GM18526 (cell line): ENCODE data around the gene E2F7.

Experiments used
- POLR2A ChIP-seq: IDR thresholded peaks from 3 replicates; pipeline ENCODE4 v1.6.1; 2011; ENCODE audit not compliant: insufficient read length; ENCODE audit errors: extremely low read depth

Gene E2F7

DNA sequence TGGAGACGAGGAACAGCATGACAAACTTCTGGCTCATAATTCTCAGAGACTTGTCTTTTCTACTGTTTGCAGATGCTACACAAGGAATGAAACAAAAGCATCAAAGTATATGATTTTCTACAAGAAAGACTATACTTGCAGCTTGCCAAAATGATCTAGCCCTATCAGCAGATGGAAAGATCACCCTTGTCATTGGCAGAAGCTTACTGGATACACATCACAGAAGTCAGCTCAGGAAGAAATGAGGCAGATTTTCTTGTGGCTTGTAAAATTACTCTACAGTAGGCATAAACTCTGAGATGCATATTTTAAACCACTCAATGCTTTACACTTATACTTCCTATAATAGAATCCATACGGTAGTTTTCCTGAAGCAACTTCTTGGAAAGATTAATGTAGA, 20.6 kb downstream of the E2F7 start:
- no peak for TF ChIP-seq POLR2A

DNA sequence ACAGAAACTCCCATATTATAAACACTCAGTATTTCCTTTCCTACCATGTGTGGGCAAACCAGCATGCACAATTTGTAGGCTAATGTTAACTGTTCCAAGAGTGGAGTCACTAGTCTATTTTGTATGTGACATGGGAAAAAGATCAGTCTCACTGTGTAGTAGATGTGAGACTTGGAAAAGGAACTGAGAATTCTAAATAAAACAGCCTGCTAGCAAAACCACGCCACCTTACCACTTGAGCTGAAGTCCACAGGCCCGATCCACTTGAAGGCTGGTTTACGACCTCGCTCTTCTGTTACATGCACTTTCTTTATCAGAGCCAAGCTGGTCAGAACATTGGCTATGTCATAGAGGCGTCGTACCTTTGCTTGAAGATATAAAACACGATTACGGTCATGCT, 22.5 kb downstream of the E2F7 start:
- no peak for TF ChIP-seq POLR2A

DNA sequence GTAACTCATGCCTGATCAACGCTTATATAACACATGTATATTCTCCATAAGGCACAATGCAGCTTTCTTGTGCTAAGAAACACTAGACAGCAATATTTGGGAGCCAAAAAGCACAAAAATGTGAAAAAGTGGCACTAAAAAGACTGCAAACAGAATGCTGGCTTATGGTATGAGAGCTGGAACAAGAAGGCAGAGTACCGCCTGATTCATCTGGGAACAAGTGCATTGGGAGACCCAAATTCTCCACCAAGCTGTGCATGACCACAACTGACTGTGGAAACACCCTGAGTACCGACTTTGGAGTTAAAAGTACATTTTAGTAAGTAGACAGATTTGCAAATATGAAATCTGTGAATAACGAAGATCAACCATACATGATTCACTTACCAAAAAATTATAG, 25.1 kb downstream of the E2F7 start:
- no peak for TF ChIP-seq POLR2A

DNA sequence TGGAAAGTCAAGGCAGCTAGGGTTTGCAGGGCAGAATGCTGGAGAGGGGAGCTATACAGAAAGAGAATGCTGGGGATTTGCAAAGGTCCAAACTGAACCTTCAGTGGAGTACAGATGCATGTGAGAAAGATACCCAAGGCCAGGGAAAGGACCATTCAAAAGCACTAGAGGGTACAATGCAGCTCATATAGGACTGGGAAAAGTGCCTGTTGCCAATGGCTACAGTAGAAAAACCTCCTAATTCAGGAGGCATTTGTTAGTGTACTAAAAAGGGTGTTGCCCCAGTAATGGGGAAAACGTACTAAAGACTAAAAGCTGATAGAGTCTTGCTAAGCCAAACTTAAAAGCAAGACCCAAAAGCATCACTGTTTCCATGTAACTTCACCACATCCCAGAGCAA, 30.1 kb downstream of the E2F7 start:
- TF ChIP-seq POLR2A, result no peak

DNA sequence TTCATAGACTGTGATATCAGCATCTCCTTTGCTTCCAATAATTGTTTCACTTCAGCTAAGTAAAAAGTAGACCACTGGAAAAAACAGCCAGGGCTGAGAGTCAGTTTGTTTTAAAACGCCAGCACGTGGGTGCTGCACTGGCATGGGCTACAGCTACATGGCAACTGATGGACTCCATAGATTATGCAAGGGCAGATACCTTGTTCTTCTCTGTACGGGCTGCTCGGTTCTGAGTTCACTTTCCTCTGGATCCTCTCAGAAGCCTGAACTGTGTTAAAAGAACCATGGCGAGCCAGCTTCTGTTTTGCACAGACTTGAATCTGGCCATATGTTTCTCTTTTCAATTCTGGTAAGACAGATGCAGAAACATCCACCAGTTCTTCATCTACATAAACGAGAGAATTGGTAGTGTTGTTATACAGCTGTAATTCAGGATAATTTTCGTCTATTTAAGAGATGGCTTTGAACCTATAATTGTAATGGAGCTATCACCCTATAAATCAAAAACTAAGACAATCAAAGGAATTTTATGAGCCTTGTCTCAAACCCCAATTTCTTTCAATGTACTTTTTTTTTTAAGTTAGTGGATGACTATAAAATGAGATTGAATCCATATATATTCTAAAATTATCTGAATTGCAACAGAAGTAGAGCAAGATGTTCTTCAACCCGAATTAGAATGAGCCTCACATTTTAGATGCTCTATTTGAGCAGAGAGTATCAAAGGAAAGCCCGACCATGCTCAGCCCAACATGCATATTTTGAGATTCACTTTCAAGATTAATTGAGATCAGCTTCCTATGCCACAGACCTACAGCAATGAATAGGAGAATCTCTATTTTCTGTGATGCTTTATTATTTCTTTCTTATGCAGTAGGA, 31.5 kb downstream of the E2F7 start:
- no peak for TF ChIP-seq POLR2A

DNA sequence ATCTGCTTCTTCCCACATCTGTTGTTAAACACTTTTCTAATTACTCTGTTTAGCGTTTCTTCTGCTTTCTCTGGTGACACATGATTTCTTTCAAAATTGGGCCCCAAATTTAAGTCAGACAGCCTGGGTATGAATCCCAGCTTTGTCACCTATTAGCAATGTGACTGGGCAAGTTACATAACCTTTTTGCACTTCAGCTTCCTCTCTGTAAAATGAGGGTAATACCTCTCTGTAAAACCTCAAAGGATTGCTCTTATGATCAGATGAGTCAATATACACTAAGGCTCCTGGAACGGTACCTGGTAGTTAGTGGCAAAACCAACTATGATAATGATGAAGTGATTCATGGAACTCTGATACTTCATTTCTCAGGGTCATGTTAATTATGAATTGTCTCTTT, 33.0 kb downstream of the E2F7 start:
- no peak for TF ChIP-seq POLR2A

DNA sequence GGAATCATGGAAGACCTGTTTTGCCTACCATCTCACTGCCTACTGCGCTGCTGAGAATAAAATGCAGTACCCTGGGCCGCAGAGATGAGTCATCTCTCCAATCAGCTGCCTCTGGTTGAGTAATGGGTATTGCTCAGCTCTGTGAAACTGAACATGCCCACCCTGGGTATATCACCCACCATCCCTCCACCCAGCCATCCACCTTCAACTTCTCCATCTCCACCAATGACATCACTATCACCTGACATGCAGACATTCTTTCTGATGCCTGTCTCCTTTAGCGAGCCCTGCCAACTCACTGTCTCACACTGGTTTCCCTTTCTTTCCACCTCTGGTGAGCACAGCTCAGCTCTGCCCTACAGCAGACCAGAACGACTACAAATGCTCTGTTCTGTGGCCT, 33.6 kb downstream of the E2F7 start:
- TF ChIP-seq POLR2A, result no peak

DNA sequence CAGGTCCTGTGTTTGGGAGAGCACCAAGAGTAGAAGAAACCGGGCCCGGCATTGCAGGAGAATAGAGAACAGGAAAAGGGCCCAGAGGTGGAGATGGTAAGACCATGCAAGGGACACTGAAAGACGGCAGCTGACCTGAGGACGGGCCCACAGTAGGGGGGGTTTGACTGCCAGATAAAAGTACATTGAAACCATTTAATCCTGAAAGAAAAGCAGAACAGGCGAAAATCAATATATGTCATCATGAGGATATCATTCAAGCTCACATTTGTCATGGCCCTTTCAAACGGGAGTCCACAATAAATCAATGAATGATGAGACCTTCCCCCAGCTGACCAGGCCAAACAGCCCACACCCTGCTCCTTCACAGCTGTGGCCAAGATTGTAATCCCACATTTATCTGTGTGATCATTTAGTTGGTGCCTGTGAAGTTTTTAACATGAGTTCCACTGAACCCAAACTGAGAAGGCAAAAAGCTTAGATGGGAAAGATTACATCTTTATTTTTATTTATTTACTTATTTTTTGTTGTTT, 39.5 kb downstream of the E2F7 start:
- TF ChIP-seq POLR2A, result no peak

DNA sequence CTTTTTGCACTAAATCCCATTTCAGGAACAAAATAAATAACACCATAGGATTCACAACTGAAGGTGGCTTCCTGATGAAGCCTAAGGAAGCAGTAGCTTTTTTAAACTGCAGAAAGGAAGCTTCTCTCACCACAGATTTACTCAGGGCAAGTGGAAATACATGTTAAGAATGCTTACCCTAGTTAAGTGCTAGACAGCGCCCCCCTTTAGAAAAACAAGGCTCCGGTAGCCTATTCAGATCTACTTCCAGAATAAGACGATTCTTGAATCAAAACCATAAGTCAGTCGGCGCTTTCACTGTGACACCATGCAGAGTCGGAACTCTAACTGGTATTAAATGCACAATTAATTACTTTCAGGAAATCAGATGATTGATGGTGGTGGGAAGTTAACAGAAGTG, 41.9 kb downstream of the E2F7 start:
- no peak for TF ChIP-seq POLR2A

DNA sequence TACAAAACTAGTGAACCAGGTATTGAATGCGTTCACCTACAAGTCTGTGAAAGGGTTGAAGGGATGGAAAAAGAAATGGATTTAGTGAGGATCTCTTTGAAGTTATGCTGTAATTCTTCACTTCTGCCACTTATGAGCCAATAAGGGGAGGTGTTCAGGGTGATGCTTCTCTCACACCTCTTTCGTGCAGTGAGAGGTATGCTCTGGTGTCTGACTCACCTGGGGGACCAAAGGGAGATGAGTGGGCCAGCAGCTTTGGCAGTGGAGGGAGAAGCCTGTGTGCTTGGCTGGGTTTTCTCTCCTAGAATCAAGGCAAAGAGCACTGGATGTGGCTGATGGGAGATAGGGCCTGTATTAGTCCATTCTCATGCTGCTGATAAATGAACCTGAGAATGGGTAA, 45.4 kb downstream of the E2F7 start:
- TF ChIP-seq POLR2A, result no peak

DNA sequence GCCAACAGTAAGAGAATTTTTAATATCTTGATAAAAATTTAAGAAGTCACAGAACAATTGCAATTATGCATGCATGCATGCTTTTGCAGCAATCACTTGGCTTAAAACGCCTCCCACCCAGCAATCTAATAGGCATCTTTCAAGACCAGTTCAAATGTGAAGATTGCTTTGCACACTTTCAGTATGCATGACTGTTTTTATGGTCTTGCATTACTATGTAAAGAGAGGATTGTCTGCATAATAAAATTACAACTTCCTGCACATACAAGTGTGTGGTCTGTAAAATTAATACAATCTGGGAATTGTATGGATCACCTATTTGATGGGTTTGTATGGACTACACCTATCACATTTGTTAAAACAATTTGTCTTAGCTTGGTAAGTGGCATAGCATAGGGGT, 48.8 kb downstream of the E2F7 start:
- no peak for TF ChIP-seq POLR2A

DNA sequence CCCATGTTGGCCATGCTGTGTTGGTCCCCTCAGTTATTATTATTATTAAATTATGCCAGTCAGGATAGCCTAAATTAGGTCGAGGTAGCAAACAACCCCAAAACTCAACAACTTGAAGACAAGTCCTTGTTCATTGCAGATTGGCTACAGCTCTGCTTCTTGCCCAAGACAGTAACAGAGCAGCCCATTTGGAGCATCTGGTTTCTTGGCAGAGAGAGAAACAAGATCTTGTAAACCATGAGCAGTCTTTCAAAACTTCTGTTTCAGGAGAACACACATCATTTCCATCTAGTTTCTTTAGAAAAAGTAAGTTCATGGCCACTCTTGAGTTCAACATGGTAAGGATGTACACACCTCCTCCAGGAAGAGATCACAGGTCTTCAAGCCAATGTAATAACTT, 52.3 kb downstream of the E2F7 start:
- TF ChIP-seq POLR2A, result no peak

DNA sequence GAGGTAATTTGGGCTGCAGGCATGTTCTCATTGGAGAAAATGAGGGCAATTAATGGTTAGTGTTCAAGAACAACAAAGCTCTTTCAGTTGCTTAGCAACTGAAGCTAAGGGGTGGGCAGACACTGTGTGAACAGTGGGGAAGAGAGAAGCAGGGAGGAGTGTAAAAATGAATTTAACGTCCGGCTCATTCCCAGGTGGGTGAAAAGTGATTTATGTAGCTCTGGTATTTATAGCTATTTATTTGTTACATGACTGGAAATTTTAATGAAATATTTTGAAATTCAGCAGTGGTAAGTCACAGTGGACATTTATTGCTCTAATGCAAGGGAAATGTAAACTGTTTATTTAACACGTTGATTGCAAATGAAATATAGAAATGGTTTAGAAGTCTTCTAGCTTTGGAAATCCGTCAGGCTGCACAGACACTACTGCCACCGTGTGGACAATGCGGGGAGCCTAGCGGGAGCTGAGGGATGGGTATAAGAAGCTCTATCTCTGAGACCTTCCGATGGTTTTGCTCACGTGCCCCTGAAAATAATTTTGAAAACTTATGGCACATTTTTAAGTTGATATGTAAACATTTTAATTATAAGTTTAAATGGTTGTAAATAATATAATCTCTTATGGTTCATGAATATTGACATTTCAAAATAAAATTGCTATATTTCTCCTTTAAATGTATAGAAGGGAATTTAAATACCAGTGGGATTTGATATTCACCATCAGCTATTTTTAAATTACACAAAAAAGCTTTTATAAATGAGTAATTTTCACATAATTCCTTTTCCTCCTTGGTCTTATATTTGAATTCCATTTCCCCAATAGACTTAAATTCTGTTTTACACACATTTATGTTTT, 54.4 kb downstream of the E2F7 start:
- no peak for TF ChIP-seq POLR2A

DNA sequence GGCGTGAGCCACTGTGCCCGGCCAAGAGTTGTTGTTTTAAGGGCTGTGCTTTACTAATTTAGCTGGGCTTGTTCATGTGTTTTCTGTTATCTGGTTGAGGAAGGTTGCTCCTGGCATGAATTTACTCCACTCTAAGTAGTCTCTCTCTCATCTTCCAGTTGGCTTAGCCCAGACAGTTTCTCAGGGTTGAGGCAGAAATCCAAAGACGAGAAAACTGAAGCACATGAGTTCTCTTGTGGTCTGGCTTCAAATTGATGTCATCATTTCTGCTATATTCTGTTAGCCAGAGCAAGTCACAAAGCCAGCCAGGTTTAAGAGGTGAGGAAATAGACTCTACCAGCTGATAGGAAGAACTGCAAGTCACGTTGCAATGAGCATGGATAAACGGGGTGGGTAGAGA, 57.9 kb downstream of the E2F7 start:
- no peak for TF ChIP-seq POLR2A

DNA sequence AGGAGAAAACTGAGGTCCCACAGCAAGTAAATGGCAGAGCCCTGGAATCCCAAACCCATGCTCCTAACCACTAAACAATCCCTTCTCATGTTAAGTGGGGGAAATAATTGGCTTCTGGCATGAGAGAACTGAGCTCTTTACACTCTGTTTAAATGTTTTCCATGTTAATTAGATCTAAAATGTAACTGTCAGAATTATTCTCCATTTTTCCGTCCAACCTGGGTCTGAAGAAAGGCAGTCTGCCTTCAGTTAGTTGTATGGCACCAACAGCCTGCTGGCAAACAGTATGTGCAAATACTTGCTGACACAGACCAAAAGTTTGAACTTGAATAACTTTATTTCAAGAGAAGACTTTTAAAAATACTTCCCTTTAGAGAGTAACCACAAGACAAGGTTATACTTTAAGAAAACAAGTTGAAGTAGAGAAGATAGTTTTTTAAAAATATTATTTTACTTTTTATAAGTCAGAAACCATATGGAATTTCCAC, 59.7 kb downstream of the E2F7 start:
- no peak for TF ChIP-seq POLR2A

DNA sequence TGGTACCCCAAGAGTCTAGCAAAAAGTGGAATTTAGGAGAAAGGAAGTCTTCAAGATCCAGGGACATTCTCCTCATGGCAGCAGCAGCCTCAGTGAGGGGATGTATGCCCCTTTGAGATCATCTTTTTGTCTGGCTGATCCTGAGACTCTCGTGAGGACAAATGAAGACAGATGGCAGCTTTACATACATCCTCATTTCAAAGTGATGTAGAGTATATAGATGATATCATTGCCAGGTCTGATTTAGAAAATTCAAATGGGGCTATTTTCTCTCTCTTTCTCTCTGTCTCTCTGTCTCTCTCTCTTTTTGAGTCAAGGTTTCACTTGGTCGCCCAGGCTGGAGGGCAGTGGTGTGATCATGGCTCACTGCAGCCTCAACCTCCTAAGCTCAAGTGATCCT, 61.5 kb downstream of the E2F7 start:
- TF ChIP-seq POLR2A, result no peak

DNA sequence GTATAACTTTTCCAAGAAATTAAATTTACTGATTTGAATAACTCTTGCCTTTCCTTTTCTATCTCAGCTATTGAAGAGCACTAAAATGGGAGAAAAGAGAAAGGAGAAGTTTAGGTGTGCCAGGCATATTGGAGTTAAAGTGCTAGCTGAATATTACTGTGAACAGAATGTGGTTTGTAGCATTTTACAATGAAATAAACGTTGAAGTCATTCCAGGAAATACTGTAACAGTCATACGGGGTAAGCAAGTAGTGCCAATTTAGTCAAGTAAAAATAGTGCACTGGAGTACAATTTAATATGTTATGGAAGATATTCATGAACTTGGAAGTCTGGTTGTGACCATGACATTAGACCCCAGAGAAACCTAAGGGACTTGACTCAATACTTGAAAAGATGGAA, 62.1 kb downstream of the E2F7 start:
- no peak for TF ChIP-seq POLR2A

DNA sequence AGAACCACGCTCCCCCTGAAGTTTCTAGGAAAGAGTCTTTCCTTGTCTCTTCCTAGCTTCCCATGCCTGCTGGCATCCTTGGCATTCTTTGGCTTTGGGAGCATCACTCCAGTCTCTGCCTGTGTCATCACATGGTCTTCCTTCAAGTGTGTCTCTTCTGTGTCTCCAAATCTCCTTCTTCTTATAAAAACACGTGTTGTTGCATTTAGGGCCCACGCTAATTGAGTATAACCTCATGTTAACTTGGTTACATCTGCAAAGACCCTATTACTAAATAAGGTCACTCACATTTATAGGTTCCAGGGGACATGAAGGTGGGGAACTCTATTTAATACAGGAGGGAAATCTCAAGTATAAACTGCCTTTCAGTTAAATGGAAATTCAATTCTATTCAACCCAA, 63.0 kb downstream of the E2F7 start:
- no peak for TF ChIP-seq POLR2A
